Measurements from ENCODE around the gene STK32A.

DNA sequence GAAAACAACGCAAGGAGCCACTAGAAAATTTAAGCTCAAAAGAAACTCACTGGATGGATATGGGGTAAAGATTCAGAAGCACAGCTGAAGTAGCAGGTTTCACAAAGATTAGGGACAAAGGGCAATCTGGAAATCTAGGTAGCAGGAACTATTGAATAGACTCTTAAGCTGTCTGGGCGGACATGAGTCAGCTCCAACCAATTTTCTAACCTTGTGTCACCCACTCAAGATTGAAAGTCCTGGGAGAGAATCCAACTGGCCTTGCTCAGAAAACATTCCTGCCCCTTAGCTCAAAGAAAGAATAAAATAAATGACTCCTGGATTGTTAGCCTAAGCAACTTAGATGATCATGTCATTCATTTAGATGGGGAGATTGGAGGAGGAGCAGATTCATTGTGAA, 69.2 kb downstream of the STK32A start:
- TF ChIP-seq, protein P1, sequence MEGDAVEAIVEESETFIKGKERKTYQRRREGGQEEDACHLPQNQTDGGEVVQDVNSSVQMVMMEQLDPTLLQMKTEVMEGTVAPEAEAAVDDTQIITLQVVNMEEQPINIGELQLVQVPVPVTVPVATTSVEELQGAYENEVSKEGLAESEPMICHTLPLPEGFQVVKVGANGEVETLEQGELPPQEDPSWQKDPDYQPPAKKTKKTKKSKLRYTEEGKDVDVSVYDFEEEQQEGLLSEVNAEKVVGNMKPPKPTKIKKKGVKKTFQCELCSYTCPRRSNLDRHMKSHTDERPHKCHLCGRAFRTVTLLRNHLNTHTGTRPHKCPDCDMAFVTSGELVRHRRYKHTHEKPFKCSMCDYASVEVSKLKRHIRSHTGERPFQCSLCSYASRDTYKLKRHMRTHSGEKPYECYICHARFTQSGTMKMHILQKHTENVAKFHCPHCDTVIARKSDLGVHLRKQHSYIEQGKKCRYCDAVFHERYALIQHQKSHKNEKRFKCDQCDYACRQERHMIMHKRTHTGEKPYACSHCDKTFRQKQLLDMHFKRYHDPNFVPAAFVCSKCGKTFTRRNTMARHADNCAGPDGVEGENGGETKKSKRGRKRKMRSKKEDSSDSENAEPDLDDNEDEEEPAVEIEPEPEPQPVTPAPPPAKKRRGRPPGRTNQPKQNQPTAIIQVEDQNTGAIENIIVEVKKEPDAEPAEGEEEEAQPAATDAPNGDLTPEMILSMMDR (IDR thresholded peaks at IDR 0.05) = no peak
- no peak for TF ChIP-seq POLR2A (IDR thresholded peaks at IDR 0.05)
